IMR-90 (cell line): ENCODE measurements around the gene SUPT3H. TPM values are rescaled to one million over a fixed set of nuclear protein-coding genes. Genes with fewer than 3 reads are reported as not detected.

Experiments used
- ATAC-seq: fragments of 200-7000 bp; cut with Tn5 transposase; 2 replicates; pipeline ENCODE4 v1.9.1; 2020; ENCODE audit warnings: low read depth, mild to moderate bottlenecking, moderate library complexity
- BruUV-seq: library from RNA; stranded (reverse); fragments of 400-500 nt; replicated peaks from 2 replicates; lab custom pipeline; 2021; lab: Mats Ljungman, UMichigan
- CTCF ChIA-PET: fragments of 300-600 bp; formaldehyde crosslinking; extraction: SDS; loops from one replicate; lab custom pipeline; 2021; ENCODE audit warnings: antibody characterized with exemption; lab: Yijun Ruan, JAX
- POLR2A ChIA-PET: fragments of 300-600 bp; sonication (Branson Sonifier 250); formaldehyde crosslinking; loops from one replicate; lab custom pipeline; 2022; ENCODE audit warnings: antibody characterized with exemption; ENCODE audit not compliant: unreplicated experiment; lab: Charles Lee
- DNase-seq: peaks from one replicate; pipeline ENCODE4 v3.0.0; 2013
- H2AFZ ChIP-seq: replicated peaks from 2 replicates; pipeline ENCODE3; 2013; ENCODE audit warnings: low read length, mild to moderate bottlenecking; ENCODE audit not compliant: poor library complexity
- H2AK5ac ChIP-seq: 2 replicates; pipeline ENCODE4 v1.6.1; 2013; ENCODE audit warnings: low read depth, low read length, inconsistent platforms
- H2AK9ac ChIP-seq: replicated peaks from 2 replicates; pipeline ENCODE3; 2013; ENCODE audit warnings: mild to moderate bottlenecking, low read depth, low read length, moderate library complexity; ENCODE audit not compliant: poor library complexity
- H2BK120ac ChIP-seq: 2 replicates; pipeline ENCODE4 v1.6.1; 2013; ENCODE audit warnings: low read depth, low read length, inconsistent platforms
- H2BK15ac ChIP-seq: 3 replicates; pipeline ENCODE4 v1.6.1; 2013; ENCODE audit warnings: low read depth, low read length, inconsistent platforms
- H2BK20ac ChIP-seq: 2 replicates; pipeline ENCODE4 v1.6.1; 2013; ENCODE audit warnings: low read depth, mild to moderate bottlenecking, inconsistent platforms, low read length, moderate library complexity
- H2BK5ac ChIP-seq: 2 replicates; pipeline ENCODE4 v1.6.1; 2013; ENCODE audit warnings: mild to moderate bottlenecking, low read depth, low read length, inconsistent platforms; ENCODE audit not compliant: poor library complexity, severe bottlenecking
- H3K14ac ChIP-seq: replicated peaks from 2 replicates; pipeline ENCODE4 v1.6.1; 2013; ENCODE audit warnings: low read depth, low read length, inconsistent platforms
- H3K18ac ChIP-seq: 2 replicates; pipeline ENCODE4 v1.6.1; 2013; ENCODE audit warnings: low read depth, low read length, control low read depth
- H3K23ac ChIP-seq: 2 replicates; pipeline ENCODE4 v1.6.1; 2013; ENCODE audit warnings: low read depth, low read length, inconsistent platforms
- H3K27ac ChIP-seq: 2 replicates; pipeline ENCODE4 v1.5.1; 2013; ENCODE audit warnings: mild to moderate bottlenecking, control low read depth, low read length; ENCODE audit not compliant: insufficient read depth
- H3K27me3 ChIP-seq: 2 replicates; pipeline ENCODE4 v1.6.1; 2013; ENCODE audit warnings: low read length; ENCODE audit not compliant: control insufficient read depth, insufficient read depth
- H3K36me3 ChIP-seq: 2 replicates; pipeline ENCODE4 v1.6.1; 2013; ENCODE audit warnings: low read length, mixed read lengths; ENCODE audit not compliant: control insufficient read depth, insufficient read depth
- H3K4ac ChIP-seq: 2 replicates; pipeline ENCODE4 v1.6.1; 2013; ENCODE audit warnings: low read depth, low read length, inconsistent platforms
- H3K4me1 ChIP-seq: 2 replicates; pipeline ENCODE4 v1.6.1; 2013; ENCODE audit warnings: low read length, mixed read lengths; ENCODE audit not compliant: control insufficient read depth, insufficient read depth
- H3K4me2 ChIP-seq: 2 replicates; pipeline ENCODE4 v1.6.1; 2013; ENCODE audit warnings: low read depth, mild to moderate bottlenecking, control low read depth, low read length, moderate library complexity
- H3K4me3 ChIP-seq: 2 replicates; pipeline ENCODE4 v1.5.1; 2013; ENCODE audit warnings: low read depth, mild to moderate bottlenecking, control low read depth, low read length, moderate library complexity; ENCODE audit not compliant: insufficient read depth
- H3K56ac ChIP-seq: 2 replicates; pipeline ENCODE4 v1.6.1; 2013; ENCODE audit warnings: low read length, inconsistent platforms; ENCODE audit not compliant: insufficient read depth; ENCODE audit errors: extremely low read depth
- H3K79me1 ChIP-seq, 2 experiments: 2 replicates each; pipeline ENCODE4 v1.6.1; 2013; ENCODE audit warnings: low read length in 2 of 2, inconsistent platforms in 1 of 2, low read depth in 1 of 2
- H3K9ac ChIP-seq: 2 replicates; pipeline ENCODE4 v1.6.1; 2013; ENCODE audit warnings: low read depth, low read length, control low read depth
- H3K9me1 ChIP-seq: 2 replicates; pipeline ENCODE4 v1.6.1; 2013; ENCODE audit warnings: low read length, inconsistent platforms; ENCODE audit not compliant: insufficient read depth
- H3K9me3 ChIP-seq: 2 replicates; pipeline ENCODE4 v1.6.1; 2013; ENCODE audit warnings: low read length; ENCODE audit not compliant: control insufficient read depth, insufficient read depth
- H4K20me1 ChIP-seq: 2 replicates; pipeline ENCODE4 v1.6.1; 2013; ENCODE audit warnings: low read length, inconsistent platforms; ENCODE audit not compliant: insufficient read depth
- H4K5ac ChIP-seq: 2 replicates; pipeline ENCODE4 v1.6.1; 2013; ENCODE audit warnings: mild to moderate bottlenecking, low read depth, low read length, control low read depth
- H4K8ac ChIP-seq, 2 experiments: 2 replicates each; pipeline ENCODE4 v1.6.1; 2013; ENCODE audit warnings: low read depth in 2 of 2, low read length in 2 of 2, control low read depth in 1 of 2, inconsistent platforms in 1 of 2
- H4K91ac ChIP-seq: 2 replicates; pipeline ENCODE4 v1.6.1; 2013; ENCODE audit warnings: low read depth, low read length, inconsistent platforms; ENCODE audit not compliant: insufficient read depth
- FOS ChIP-seq: fragments of 150-350 bp; IDR thresholded peaks from 2 replicates; pipeline ENCODE4 v1.6.1; 2016; ENCODE audit warnings: low read depth, low read length
- MAZ ChIP-seq: IDR thresholded peaks from 2 replicates; pipeline ENCODE4 v1.6.1; 2012; ENCODE audit warnings: low read depth, mild to moderate bottlenecking, low read length, improper control_type of control experiment, moderate library complexity, borderline replicate concordance
- MXI1 ChIP-seq: IDR thresholded peaks from 2 replicates; pipeline ENCODE4 v1.6.1; 2012; ENCODE audit warnings: low read depth, mild to moderate bottlenecking, low read length, moderate library complexity, borderline replicate concordance
- RCOR1 ChIP-seq: IDR thresholded peaks from 2 replicates; pipeline ENCODE4 v1.6.1; 2012; ENCODE audit warnings: mild to moderate bottlenecking, low read length, improper control_type of control experiment; ENCODE audit not compliant: insufficient replicate concordance
- RFX5 ChIP-seq: IDR thresholded peaks from 2 replicates; pipeline ENCODE4 v1.8.0; 2012; ENCODE audit warnings: low read depth, mild to moderate bottlenecking, low read length, moderate library complexity
- SMC3 ChIP-seq: fragments of 150-350 bp; IDR thresholded peaks from 2 replicates; pipeline ENCODE4 v1.6.1; 2016; ENCODE audit warnings: low read depth, mild to moderate bottlenecking, antibody characterized with exemption, low read length, moderate library complexity
- WGBS, 2 experiments: methylation state at CpG; one replicate each; pipeline versions ENCODE4 v1.1.5 to v1.1.7; 2013; ENCODE audit warnings: missing lambda C conversion rate in 2 of 2; ENCODE audit not compliant: insufficient read length in 1 of 2; ENCODE audit errors: extremely low coverage in 2 of 2; 5-methylcytosine and 5-hydroxymethylcytosine counted together
- dilution Hi-C: fragments of 300-500 bp; cut with HindIII; formaldehyde crosslinking; loops from one replicate; pipeline ENCODE4 v1.14.3; 2018; ENCODE audit warnings: low sequenced_read_pairs; ENCODE audit not compliant: unreplicated experiment
- in situ Hi-C: fragments of 300-500 bp; cut with MboI; formaldehyde crosslinking; loops from 3 replicates; pipeline ENCODE4 v1.14.3; 2019; ENCODE audit warnings: low sequenced_read_pairs, inconsistent platforms, mixed read lengths
- intact Hi-C: fragments of 100-400 bp; cut with micrococcal nuclease; formaldehyde crosslinking; loops from 2 replicates; pipeline ENCODE4 v1.10.0; 2022
- polyA plus RNA-seq, 3 experiments: library from polyadenylated mRNA; depleted of rRNA; stranded (reverse); fragments of >200 nt; gene quantifications; 2 replicates each; pipeline ENCODE4 v1.2.3, GENCODE V29; 2012; ENCODE audit warnings: low replicate concordance in 1 of 3
- total RNA-seq: library from RNA; depleted of rRNA; stranded (reverse); fragments of >200 nt; gene quantifications from 2 replicates; pipeline ENCODE4 v1.2.3, GENCODE V29; 2012
- TF ChIP-seq, protein P1 (sequence below): fragments of 150-350 bp; IDR thresholded peaks from 2 replicates; pipeline ENCODE4 v1.6.1; 2016; ENCODE audit warnings: low read depth, mild to moderate bottlenecking, low read length, moderate library complexity, borderline replicate concordance
- TF ChIP-seq, protein P2 (sequence below): fragments of 150-350 bp; IDR thresholded peaks from 2 replicates; pipeline ENCODE4 v1.6.1; 2017; ENCODE audit warnings: mild to moderate bottlenecking, antibody characterized with exemption, low read length, low read depth
- TF ChIP-seq, protein P3 (sequence below): conservative IDR thresholded peaks from 2 replicates; pipeline ENCODE4 v1.5.1; 2012; ENCODE audit warnings: mild to moderate bottlenecking, low read depth, low read length, improper control_type of control experiment

The SUPT3H gene
- total and polyA plus RNA-seq, 2 of the 4 experiments (the other 2 are of a cell fraction), result 4.5 to 5.0 TPM

DNA sequence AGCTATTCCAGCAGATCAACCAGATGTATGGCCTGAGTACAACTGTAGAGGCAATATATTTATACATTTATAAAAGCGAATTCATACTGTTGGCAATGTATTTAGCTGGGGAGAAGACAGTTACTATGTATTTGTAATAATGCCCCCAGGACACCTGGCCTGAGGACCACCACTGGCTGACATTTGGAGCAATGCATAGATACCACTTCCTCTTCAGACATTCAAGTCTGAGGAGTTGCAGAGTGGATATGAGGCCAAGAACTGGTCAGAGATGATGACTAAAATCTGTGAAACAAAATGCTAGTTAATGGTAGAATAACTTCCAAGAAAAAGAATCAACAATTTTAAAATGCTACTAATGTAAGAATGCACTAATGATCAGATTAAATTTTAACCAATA, 527.9 kb downstream of the SUPT3H start:
- Histone ChIP-seq H3K18ac (no peak overlapping the region), H3K27ac (no peak overlapping the region), H4K5ac (no peak overlapping the region), H3K23ac (no peak overlapping the region), H3K9ac (no peak overlapping the region), H2BK120ac (no peak overlapping the region), H3K4me1 (no peaks in the 10 kb centered on the region), H3K36me3 (no peaks in the 10 kb centered on the region), H2BK20ac (no peak overlapping the region), H3K14ac (no peak overlapping the region), H3K4ac (no peak overlapping the region), H2AFZ (no peak overlapping the region), H4K91ac (no peak overlapping the region), H3K9me3 (no peaks in the 10 kb centered on the region), H4K20me1 (no peaks in the 10 kb centered on the region), H2BK5ac (no peak overlapping the region), H2AK5ac (no peak overlapping the region), H2AK9ac (no peak overlapping the region), H3K4me2 (no peak overlapping the region), H3K56ac (no peak overlapping the region), H3K4me3 (no peak overlapping the region), H4K8ac (no peak overlapping the region), H3K9me1 (no peaks in the 10 kb centered on the region), H3K27me3 (no peaks in the 10 kb centered on the region), H2BK15ac (no peak overlapping the region), H3K79me1 (no peaks in the 10 kb centered on the region)
- intact Hi-C loops, result loop anchor here (5.0 kb wide), 1 partner anchor 82 kb away; no protein-coding TSS in a partner anchor
- DNase-seq (no peak), ATAC-seq (no peak)
- ChIA-PET CTCF (no interaction called here), POLR2A (no interaction called here)
- in situ Hi-C loops, result no loop called here
- dilution Hi-C loops, result no loop called here
- BruUV-seq, result no TSS peak
- TF ChIP-seq FOS, result no peak
- TF ChIP-seq, protein P1, sequence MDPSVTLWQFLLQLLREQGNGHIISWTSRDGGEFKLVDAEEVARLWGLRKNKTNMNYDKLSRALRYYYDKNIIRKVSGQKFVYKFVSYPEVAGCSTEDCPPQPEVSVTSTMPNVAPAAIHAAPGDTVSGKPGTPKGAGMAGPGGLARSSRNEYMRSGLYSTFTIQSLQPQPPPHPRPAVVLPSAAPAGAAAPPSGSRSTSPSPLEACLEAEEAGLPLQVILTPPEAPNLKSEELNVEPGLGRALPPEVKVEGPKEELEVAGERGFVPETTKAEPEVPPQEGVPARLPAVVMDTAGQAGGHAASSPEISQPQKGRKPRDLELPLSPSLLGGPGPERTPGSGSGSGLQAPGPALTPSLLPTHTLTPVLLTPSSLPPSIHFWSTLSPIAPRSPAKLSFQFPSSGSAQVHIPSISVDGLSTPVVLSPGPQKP, result no peak
- no peak for TF ChIP-seq RFX5
- no peak for TF ChIP-seq MAZ
- TF ChIP-seq SMC3, result no peak
- no peak for TF ChIP-seq MXI1
- TF ChIP-seq, protein P2, sequence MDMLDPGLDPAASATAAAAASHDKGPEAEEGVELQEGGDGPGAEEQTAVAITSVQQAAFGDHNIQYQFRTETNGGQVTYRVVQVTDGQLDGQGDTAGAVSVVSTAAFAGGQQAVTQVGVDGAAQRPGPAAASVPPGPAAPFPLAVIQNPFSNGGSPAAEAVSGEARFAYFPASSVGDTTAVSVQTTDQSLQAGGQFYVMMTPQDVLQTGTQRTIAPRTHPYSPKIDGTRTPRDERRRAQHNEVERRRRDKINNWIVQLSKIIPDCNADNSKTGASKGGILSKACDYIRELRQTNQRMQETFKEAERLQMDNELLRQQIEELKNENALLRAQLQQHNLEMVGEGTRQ, result no peak
- TF ChIP-seq, protein P3, sequence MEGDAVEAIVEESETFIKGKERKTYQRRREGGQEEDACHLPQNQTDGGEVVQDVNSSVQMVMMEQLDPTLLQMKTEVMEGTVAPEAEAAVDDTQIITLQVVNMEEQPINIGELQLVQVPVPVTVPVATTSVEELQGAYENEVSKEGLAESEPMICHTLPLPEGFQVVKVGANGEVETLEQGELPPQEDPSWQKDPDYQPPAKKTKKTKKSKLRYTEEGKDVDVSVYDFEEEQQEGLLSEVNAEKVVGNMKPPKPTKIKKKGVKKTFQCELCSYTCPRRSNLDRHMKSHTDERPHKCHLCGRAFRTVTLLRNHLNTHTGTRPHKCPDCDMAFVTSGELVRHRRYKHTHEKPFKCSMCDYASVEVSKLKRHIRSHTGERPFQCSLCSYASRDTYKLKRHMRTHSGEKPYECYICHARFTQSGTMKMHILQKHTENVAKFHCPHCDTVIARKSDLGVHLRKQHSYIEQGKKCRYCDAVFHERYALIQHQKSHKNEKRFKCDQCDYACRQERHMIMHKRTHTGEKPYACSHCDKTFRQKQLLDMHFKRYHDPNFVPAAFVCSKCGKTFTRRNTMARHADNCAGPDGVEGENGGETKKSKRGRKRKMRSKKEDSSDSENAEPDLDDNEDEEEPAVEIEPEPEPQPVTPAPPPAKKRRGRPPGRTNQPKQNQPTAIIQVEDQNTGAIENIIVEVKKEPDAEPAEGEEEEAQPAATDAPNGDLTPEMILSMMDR, result no peak
- no peak for TF ChIP-seq RCOR1
- WGBS, 2 experiments, result no CpG with 5 or more reads among the region's 1 CpG
